Suprapubic skin (tissue), 4 donors: ENCODE measurements around the gene SLC7A7. TPM values are rescaled to one million over a fixed set of nuclear protein-coding genes. Genes with fewer than 3 reads are reported as not detected.
"Not testable (repeated sequence)": the region's sequence is repeated elsewhere in the genome, so short reads cannot be mapped to it uniquely, and the experiment has no call there.

Source experiments
- DNase-seq, 2 donors: peaks; one replicate each; pipeline ENCODE4 v3.0.0-alpha.2; 2019; ENCODE audit warnings: low spot score in 2 of 2
- H3K27ac ChIP-seq: fragments of 200-600 bp; sonication (generic); one replicate; pipeline ENCODE4 v1.5.1; 2019
- H3K27me3 ChIP-seq: fragments of 200-600 bp; sonication (generic); one replicate; pipeline ENCODE4 v1.5.1; 2019
- H3K36me3 ChIP-seq: fragments of 200-600 bp; sonication (generic); one replicate; pipeline ENCODE4 v1.5.1; 2019
- H3K4me1 ChIP-seq: fragments of 200-600 bp; sonication (generic); one replicate; pipeline ENCODE4 v1.5.1; 2019
- H3K4me3 ChIP-seq: fragments of 200-600 bp; sonication (generic); one replicate; pipeline ENCODE4 v1.5.1; 2019; ENCODE audit warnings: mild to moderate bottlenecking
- H3K9me3 ChIP-seq: fragments of 200-600 bp; sonication (generic); one replicate; pipeline ENCODE4 v1.5.1; 2019
- EP300 ChIP-seq: sonication (generic); formaldehyde crosslinking; IDR thresholded peaks from one replicate; pipeline ENCODE4 v1.6.1; 2017; ENCODE audit warnings: antibody characterized with exemption
- POLR2A ChIP-seq, 2 donors: fragments of 450-650 bp; IDR thresholded peaks; one replicate each; pipeline ENCODE4 v1.6.1; 2017; ENCODE audit warnings: antibody characterized with exemption in 2 of 2, mild to moderate bottlenecking in 2 of 2, moderate library complexity in 2 of 2
- POLR2AphosphoS5 ChIP-seq, 3 donors: sonication (generic); formaldehyde crosslinking; IDR thresholded peaks; one replicate each; pipeline ENCODE4 v1.6.1; 2017; ENCODE audit warnings: antibody characterized with exemption in 3 of 3
- WGBS: methylation state at CpG from one replicate; pipeline ENCODE4 v1.1.5; 2018; 5-methylcytosine and 5-hydroxymethylcytosine counted together
- total RNA-seq, 4 donors: library from RNA; depleted of rRNA; stranded (reverse); fragments of >200 nt; gene quantifications; one replicate each; pipeline ENCODE4 v1.1.0, GENCODE V29; 2016
- TF ChIP-seq, protein P1 (sequence below), 2 donors: fragments of 200-600 bp in 1 of 2; fragments of 450-650 bp in 1 of 2; sonication (generic) in 1 of 2; IDR thresholded peaks; one replicate each; pipeline ENCODE4 v1.5.1; 2016 to 2019; ENCODE audit warnings: antibody characterized with exemption in 2 of 2, mild to moderate bottlenecking in 1 of 2, moderate library complexity in 1 of 2

SLC7A7 gene
- total RNA-seq, 4 donors from 2014 or later, result 1.8 to 3.8 (median 2.9) TPM

DNA sequence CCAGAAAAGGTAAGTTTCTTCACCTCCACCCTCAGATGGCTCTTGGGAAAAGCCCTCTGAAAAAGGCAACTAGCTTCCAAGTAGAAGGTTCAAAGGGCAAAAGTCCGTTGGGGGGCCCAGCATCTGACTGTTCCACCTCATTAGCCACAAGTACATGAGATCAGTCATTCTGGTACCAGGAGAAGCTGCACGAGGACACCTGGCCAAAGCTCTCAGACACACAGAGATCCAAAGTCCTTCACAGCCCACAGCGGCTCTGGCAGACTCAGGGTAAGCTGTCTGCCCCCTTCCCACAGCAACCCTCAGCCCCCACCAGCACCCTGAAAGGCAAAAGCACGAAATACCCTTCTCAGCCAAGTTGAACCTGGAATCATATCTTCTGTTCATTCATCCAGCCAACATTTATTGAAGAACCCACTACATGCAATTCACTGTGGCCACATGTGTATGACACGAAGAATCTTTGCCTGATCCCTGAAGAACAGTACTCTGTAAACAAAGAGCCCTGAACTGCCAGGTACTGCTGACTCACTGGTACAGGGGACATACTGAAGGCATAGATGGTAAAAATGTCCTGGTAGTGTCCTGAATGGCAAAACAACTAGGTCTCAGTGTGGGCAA lies 19.0 kb downstream of the SLC7A7 start:
- 78% methylated on average over 5 of the region's 5 CpGs for WGBS
- H3K27ac ChIP-seq, result no peak overlapping the region

DNA sequence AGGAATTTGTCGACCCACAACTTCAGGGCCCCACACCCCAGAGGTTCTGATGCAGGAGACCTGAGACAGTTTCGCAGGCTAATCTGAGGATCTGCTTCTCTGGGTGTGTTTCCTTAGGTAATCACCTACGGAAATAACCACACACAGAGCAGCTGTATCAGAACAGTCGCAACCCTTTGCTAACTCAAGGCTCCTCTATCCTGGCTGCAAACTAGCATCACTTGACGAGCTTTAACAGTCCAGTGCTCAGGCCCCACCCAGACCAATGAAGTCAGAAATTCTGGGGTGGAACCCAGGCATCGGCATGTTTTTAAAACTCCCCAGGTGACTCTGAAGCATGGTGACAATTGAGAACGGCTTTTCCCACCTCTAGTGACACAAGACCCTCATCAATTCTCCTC lies 20.7 kb downstream of the SLC7A7 start:
- no peaks in the 10 kb centered on the region for H3K9me3 ChIP-seq
- H3K36me3 ChIP-seq, result no peaks in the 10 kb centered on the region
- H3K27me3 ChIP-seq, result no peaks in the 10 kb centered on the region
- no peak overlapping the region for H3K27ac ChIP-seq
- no peak for DNase-seq
- H3K4me1 ChIP-seq, result no peaks in the 10 kb centered on the region
- 57% methylated on average over 3 of the region's 7 CpGs for WGBS
- TF ChIP-seq POLR2AphosphoS5 (IDR thresholded peaks at IDR 0.05), result no peak
- TF ChIP-seq, protein P1, sequence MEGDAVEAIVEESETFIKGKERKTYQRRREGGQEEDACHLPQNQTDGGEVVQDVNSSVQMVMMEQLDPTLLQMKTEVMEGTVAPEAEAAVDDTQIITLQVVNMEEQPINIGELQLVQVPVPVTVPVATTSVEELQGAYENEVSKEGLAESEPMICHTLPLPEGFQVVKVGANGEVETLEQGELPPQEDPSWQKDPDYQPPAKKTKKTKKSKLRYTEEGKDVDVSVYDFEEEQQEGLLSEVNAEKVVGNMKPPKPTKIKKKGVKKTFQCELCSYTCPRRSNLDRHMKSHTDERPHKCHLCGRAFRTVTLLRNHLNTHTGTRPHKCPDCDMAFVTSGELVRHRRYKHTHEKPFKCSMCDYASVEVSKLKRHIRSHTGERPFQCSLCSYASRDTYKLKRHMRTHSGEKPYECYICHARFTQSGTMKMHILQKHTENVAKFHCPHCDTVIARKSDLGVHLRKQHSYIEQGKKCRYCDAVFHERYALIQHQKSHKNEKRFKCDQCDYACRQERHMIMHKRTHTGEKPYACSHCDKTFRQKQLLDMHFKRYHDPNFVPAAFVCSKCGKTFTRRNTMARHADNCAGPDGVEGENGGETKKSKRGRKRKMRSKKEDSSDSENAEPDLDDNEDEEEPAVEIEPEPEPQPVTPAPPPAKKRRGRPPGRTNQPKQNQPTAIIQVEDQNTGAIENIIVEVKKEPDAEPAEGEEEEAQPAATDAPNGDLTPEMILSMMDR (IDR thresholded peaks at IDR 0.05), result no peak
- H3K4me3 ChIP-seq, result no peak overlapping the region

More for the DNA sequence above, 19.0 kb downstream of the SLC7A7 start:
- no peaks in the 10 kb centered on the region for H3K9me3 ChIP-seq
- DNase-seq, result no peak
- TF ChIP-seq POLR2A (IDR thresholded peaks at IDR 0.05), result no peak
- TF ChIP-seq, protein P1 (IDR thresholded peaks at IDR 0.05), result no peak
- no peak for TF ChIP-seq EP300
- H3K27me3 ChIP-seq, result no peaks in the 10 kb centered on the region
- H3K4me1 ChIP-seq, result no peaks in the 10 kb centered on the region
- no peak overlapping the region for H3K4me3 ChIP-seq
- no peaks in the 10 kb centered on the region for H3K36me3 ChIP-seq

DNA sequence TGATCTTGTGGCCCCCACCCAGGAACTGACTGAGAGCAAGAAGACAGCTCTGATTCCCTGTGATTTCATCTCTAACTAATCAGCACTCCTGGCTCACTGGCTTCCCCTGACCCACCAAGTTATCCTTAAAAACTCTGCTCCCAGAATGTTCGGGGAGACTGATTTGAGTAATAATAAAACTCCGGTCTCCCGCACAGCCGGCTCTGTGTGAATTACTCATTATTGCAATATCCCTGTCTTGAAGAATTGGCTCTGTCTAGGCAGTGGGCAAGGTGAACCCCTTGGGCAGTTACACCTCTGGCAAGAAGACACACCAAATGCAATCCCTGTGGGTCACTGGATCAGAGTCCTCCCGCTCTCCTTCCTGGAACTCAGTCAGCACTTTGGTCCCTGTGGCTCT lies 21.3 kb downstream of the SLC7A7 start:
- 67% methylated on average over 4 of the region's 5 CpGs for WGBS
- Histone ChIP-seq H3K9me3 (no peaks in the 10 kb centered on the region), H3K27me3 (no peaks in the 10 kb centered on the region), H3K4me3 (no peak overlapping the region), H3K27ac (no peak overlapping the region), H3K36me3 (no peaks in the 10 kb centered on the region), H3K4me1 (no peaks in the 10 kb centered on the region)
- no peak for DNase-seq
- TF ChIP-seq POLR2AphosphoS5 (IDR thresholded peaks at IDR 0.05), result no peak
- no peak for TF ChIP-seq EP300
- TF ChIP-seq, protein P1 (IDR thresholded peaks at IDR 0.05), result no peak
- no peak for TF ChIP-seq POLR2A (IDR thresholded peaks at IDR 0.05)

DNA sequence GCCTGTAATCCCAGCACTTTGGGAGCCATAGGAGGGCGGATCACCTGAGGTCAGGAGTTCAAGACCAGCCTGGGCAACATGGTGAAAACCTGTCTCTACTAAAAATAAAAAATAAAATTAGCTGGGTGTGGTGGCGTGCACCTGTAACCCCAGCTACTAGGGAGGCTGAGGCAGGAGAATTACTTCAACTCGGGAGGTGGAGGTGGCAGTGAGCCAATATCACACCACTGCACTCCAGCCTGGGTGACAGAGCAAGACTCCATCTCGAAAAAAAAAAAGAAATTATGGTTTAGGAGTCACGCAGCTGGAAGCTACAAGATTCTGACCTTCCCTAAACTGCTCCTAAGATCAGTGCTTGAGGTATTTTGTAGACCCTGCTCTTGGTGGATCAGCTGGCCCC lies 21.7 kb downstream of the SLC7A7 start:
- H3K4me3 ChIP-seq, H3K27ac ChIP-seq, DNase-seq, H3K9me3 ChIP-seq, H3K4me1 ChIP-seq, H3K36me3 ChIP-seq, H3K27me3 ChIP-seq: not testable (repeated sequence)
- 79% methylated on average over 5 of the region's 5 CpGs for WGBS

DNA sequence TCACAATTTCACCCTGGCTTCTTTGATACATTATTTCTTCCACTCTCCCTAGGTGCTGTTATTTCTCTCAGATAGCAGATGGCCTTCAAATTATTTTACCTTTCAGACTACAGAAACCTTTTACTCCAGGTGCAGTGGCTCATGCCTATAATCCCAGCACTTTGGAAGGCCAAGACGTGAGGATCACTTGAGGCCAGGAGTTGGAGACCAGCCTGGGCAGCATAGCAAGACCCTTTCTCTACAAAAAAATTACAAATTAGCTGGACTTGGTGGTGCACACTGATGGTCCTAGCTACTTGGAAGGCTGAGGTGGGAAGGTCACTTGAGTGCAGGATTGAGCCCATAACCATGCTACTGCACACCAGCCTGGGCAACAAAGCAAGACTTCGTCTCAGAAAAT lies 23.1 kb downstream of the SLC7A7 start:
- Histone ChIP-seq H3K4me1 (no peaks in the 10 kb centered on the region), H3K4me3 (no peak overlapping the region), H3K27ac (no peak overlapping the region), H3K9me3 (no peaks in the 10 kb centered on the region), H3K36me3 (no peaks in the 10 kb centered on the region), H3K27me3 (no peaks in the 10 kb centered on the region)
- WGBS, result 90% methylated on average over 2 of the region's 2 CpGs
- no peak for DNase-seq
- no peak for TF ChIP-seq POLR2AphosphoS5 (IDR thresholded peaks at IDR 0.05)
- TF ChIP-seq EP300, result no peak
- no peak for TF ChIP-seq POLR2A (IDR thresholded peaks at IDR 0.05)
- TF ChIP-seq, protein P1 (IDR thresholded peaks at IDR 0.05), result no peak

DNA sequence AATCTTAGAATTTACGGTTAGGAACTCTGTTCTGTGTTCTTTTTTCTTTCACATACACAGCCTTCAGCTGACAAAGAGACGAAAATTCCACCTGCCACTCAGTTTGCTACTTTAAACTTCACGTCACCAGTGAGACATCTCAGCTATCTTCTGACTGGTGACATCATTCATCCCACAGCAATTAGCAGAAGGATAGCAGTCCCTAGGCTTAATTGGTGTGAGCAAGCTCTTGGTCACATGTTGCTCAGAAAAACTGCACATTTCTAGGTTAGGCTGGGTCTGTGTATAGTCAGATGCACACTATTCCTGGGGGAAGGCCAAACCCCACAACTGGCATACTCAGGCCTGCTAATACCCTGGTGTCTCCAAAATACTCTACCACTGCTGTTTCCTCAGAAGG lies 23.9 kb downstream of the SLC7A7 start:
- TF ChIP-seq EP300 (no peak), POLR2A (IDR thresholded peaks at IDR 0.05) (no peak)
- TF ChIP-seq, protein P1 (IDR thresholded peaks at IDR 0.05), result no peak
- 52% methylated on average over 3 of the region's 3 CpGs for WGBS
- H3K36me3 ChIP-seq, result no peaks in the 10 kb centered on the region

More for the DNA sequence above, 23.9 kb downstream of the SLC7A7 start:
- Histone ChIP-seq H3K27me3 (no peaks in the 10 kb centered on the region), H3K9me3 (no peaks in the 10 kb centered on the region), H3K4me1 (no peaks in the 10 kb centered on the region), H3K27ac (no peak overlapping the region), H3K4me3 (no peak overlapping the region)
- no peak for DNase-seq
